CD4-positive, alpha-beta T cell treated with Interleukin-15 for 4 hours (primary cell): ENCODE results near the gene RPN1.
A peak's percentile ranks its signal among the peaks of the same experiment; 100 is the strongest.
"Not testable (repeated sequence)": the region's sequence is repeated elsewhere in the genome, so short reads cannot be mapped to it uniquely, and the experiment has no call there.

Experiments
- DNase-seq: peaks from one replicate; pipeline ENCODE4 v3.0.0-alpha.2; 2020; ENCODE audit warnings: low spot score

Gene RPN1

DNA sequence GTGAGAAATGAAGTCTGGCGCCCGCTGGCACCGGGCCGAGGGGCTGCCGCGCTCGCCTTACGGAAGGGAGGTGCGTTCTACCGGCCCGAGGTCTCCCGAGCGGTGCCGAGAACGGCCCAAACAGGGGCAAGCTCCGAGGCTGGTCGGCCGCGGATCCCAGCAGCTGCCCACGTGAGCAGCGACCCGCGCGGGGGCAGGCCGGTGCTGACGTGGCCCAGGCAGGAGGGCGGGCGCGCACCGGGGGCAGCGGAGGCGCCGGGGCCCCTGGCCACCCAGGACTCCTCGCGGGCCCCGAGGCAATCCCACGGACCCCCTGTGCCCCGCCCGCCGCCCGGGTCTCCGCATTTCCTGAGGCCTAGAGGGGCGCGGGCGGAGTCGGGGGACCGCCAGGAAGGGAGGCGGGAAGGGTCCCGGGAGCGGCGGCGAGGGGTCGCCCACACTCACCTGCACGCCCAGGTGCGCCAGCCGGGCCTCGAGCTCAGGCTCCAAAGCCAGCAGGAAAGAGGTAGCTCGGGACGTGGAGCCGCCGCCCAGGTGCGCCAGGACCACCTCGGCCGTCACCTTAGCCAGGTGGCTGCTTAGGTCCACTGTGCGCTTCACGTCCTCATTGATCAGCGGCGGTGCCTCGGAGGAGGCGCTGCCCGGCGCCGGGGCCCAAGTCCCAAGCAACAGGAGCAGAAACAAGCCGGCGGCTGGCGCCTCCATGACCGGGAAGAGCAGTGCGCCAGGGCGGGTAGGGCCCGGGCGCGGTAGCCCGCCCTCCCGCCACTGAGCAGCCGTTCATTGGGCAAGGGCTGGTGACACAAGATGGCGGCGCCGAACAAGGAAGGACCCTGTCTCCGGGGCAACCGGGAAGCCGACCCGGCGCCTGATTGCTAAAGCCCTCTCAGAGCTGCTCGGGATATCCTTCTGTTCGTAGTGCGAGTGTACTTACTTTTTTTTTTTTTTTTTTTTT is at the start of gene RPN1:
TSS of gene RPN1 (minus strand) at position 723 of the 955 bp plus-strand sequence. CDS start at position 705, 18 bp downstream.
- peak; percentile 96 for DNase-seq

DNA sequence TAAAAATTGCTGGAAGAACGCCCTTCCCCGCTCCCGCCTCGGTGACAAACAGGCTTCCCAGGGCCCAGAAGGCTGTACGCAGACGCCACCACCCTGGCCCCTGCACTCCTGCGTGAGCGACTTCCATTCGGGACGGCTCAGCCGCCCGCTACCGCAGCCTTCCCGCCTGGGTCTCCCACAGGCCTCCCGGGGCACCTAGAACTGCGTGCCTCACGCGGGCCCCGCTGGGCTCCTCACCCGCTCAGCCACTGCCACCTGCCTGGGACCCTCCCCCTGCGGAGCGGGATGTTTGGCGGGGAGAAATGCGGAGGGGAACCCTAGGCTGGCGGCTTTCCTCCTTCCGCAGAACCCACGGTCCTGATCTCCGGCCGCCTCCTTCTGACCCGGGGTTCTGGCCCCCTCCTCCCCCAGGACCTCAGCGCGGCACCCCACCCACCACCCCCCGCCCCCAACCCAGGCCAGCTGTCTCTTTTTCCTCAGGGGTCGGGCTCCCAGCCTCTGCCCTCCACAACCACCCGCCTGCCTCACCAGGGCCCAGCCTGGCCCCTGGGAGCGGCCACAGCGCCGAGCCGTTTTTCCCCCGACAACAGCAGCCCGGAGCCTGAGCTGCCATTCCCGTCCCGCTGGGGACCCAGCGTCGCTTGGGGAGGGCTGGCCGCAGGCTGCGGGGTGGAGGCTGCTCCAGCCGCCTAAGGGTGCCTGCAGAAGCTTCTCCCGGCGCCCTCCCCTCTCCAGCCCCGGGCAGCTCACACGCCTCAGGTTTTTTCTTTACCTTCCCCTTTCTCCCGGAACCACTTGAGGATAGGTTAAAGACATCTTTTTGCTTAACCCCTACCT is 47.8 kb upstream of the RPN1 start:
- no peak for DNase-seq

DNA sequence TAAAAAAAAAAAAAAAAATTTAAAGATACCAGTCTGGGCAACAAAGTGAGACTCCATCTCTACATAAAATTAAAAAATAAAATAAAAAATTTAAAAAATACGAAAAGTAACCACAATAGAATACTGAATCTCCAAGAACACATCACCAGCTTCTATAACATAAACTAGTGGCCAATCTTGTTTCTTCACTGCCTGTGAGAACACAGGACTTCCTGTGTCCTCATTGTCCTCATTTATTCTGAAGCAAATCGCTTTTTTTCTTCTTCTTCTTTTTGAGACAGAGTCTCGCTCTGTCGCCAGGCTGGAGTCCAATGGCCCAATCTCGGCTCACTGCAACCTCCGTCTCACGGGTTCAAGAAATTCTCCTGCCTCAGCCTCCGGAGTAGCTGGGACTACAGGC is 46.7 kb upstream of the RPN1 start:
- no peak for DNase-seq

DNA sequence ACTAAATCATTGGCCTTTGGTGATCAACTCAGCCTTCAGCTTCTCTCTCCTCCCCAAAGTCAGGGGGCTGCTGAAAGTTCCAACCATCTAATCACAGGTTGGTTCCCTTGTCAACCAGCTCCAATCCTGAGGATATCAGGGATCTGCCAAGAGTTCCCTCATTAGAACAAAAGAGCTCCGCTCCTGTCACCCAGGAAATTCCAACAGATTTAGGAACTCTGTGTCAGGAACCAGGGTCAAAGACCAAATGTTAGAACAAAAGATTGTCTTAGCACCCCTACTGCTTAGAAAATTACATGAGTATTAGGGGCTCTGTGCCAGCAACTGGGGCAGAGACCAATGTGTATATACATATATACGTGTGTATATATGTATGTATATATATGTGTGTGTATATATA is 43.1 kb upstream of the RPN1 start:
- no peak for DNase-seq

DNA sequence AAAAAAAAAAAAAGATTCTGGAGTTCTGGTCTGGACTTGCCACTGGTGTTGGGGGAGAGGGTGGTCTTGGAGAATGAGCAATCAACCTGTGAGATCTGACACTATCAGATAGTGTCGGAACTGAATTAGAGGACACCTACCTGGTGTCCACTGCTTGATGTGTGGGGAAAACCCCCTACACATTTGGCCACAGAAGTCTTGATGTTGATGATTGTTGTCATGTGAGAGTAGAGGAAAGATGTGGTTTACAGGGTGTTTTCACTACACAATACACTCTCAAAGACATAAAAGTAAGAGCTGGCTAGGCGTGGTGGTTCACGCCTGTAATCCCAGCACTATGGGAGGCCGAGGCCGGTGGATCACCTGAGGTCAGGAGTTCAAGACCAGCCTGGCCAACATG is 38.4 kb upstream of the RPN1 start:
- DNase-seq = no peak

DNA sequence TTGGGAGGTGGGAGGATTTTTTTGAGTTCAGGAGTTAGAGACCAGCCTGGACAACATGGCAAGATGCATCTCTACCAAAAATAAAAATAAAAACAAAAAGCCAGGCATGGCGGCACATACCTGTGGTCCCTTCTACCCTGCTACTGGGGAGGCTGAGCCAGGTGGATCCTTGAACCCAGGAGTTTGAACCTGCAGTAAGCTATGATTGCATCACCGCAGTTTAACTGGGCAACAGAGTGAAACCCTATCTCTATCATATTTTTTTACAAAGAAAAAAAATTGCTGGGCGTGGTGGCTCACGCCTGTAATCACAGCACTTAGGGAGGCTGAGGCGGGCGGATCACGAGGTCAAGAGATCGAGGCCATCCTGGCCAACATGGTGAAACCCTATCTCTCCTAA is 35.8 kb upstream of the RPN1 start:
- no peak for DNase-seq

DNA sequence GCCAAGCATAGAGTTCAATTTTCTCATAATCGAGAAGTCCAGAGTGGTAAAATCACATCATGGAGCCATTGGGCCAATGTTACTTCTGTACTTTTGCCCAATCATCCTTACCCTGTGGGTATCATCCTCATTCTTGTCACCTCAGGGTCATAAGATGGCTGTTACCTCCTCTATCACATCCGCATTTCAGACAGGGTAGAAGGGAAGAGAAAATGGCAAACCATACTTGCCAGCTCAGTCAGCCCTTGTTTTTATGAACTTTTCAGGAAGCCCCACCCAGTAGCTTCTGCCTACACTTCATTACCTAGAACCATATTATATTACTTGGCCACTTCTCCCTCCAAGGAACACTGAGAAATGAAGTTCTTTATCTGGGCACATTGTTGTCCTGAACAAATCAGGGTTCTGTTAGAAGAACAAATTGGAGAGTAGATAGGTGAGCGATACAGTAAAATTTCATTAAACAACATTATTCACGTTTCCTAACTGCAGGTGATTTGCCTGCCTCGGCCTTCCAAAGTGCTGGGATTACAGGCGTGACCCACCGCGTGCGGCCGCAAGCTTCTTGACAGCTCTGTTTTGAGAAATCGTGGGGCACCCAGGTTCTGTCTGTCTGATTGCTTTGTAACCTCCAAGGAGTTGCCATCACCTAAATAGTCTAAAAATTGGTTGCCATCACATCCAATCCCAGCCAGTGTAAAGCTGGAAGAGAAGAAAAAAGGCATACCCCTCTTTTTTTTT is 34.5 kb upstream of the RPN1 start:
- peak; percentile 12 for DNase-seq

DNA sequence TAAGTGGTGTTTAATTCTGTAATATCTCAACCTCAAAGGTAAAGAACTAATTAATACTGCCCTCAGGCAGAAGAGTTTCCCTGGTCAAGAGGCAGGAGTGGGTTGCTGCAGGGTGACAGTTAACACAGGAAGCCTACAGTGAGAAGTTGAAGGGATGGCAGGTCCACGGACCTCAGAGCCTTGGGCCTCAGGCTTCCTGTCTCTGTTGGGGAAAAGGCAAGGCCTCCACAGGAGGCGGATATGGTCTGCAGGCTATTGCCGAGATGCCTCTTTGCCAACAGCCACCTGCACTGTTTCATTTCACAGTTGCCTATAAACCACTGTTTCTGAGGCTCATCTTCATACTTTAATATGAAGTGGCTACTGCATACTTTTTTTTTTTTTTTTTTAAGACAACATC is 33.3 kb upstream of the RPN1 start:
- DNase-seq = no peak

DNA sequence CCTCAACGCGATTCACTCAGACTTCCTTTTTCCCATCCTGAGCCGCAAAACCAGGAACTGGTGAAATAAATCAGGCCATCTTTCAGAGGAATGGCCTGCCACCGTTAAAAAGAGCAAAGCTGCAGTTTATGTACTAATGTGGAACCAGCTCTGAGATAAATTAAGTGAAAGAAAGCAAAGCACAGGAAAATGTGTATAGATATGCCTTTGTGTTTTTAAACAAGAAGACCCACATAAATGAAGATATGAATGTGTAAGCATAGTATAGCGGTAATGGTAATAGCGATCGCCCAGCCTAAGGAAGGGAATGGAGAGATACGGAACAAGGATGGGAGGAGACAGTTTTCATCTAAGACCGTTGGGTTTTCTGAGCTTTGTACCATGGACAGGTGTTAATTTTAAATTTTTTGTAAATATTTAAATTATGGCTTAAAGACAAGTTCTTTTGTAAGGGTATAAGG is 30.8 kb upstream of the RPN1 start:
- no peak for DNase-seq

DNA sequence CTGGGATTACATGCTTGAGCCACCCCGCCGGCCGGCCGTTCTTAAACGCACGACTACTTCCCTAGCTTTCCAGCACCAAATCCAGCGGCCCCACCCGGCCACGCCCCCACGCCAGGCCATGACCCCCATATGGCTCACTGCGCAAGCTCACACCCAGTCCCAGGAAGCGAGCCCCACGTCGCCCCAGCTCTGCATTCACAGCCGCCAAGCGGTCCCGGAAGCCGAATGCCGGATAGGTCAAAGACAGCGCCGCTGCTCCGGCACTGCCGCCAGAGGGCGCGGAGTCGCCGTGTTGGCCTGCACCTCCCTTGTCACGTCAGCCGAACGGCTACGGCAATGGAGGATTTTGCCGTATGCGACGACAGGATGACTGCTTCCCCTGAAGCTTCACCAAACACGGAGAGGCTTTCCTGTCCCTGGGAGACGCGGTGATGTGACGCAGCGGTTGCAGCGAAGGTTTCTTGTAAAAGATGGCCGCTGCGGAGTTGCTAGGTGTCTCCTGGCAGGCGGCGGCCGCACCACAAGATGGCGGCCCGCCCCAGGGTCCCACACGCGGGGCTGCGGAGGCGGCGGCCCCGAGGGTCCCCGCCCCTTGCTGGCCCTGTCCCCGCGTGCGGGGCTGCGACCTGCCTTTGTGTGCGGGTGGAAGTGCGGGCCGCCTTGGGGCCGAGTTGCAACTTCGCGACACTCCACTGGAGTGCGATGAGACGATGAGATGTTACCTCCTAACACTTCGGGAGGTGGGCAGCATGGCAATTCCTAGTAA is 30.2 kb upstream of the RPN1 start:
- DNase-seq = peak; percentile 98

DNA sequence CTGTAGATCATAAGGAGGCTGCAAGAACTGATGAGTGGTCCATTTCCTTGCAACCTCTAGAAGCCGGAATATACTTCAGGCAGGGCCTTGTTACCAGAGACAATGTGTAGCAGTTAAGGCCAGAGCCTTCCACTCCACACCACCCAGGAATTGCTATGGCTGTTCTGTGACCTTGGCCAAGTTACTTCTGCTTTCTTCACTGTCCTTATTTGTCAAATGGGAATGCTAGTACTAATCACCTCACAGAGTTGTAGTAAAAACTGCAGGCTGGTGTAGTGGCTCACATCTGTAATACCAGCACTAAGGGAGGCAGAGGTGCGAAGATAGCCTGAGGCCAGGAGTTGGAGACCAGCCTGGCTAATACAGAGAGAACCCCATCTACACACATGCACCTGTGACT is 28.7 kb upstream of the RPN1 start:
- no peak for DNase-seq

DNA sequence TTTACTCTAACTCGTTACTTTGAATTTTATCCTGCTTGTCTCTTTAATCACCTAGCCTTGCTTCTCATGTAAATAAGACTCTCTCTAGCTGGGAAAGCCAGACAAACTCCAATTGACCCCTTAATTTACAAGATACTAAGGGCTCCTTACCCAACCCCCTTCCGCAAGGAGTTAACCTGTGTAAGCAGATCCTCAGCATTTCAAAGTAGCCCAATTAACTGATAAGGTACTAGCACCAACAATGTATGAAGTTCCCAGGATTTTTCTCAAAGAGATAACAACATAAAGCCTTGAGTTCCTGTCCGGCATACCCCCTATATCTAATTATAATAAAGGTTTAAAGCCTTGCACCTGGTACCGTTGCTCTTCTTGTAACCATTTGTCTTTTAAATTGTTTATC is 25.2 kb upstream of the RPN1 start:
- DNase-seq = not testable (repeated sequence)

DNA sequence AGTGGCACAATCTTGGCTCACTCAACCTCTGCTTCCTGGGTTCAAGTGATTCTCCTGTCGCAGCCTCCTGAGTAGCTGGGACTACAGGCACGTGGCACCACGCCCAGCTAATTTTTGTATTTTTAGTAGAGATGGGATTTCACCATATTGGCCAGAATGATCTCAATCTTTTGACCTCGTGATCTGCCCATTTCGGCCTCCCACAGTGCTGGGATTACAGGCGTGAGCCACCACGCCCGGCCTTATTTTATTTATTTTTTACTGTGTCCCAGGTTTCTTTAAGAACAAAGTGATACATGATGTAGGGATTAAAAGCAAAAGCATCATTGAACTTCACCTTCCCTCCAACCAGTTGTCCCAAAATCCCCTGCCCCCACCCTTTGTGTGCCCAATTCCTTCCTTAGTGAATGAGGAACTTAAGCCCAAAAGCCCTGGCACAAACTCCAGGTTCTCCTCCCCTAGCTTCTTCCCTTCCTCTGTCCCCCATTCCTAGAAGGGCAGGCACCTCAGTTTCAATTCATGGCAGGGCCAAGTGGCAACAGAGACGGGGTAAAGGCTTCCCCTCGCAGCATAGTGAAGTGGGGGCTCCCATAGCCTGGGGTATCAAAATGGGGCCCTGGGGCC is 23.7 kb upstream of the RPN1 start:
- no peak for DNase-seq

DNA sequence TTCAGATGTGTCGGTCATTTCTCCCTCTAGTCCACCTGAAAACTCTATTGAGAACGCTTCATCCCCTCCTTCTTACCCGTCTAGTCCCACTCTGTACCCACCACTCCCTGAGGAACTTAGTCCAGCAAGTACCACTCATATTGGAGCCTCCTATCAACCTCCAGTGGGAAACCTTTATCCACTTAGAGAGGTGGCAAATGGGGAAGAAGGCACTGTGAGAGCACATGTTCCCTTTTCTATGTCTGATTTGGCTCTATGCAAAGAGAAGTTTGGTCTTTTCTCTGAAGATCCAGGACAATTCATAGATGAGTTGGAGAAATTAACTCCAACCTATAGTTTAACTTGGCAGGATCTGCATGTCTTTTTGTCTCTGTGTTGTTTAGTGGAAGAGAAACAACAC is 17.0 kb upstream of the RPN1 start:
- DNase-seq = no peak

DNA sequence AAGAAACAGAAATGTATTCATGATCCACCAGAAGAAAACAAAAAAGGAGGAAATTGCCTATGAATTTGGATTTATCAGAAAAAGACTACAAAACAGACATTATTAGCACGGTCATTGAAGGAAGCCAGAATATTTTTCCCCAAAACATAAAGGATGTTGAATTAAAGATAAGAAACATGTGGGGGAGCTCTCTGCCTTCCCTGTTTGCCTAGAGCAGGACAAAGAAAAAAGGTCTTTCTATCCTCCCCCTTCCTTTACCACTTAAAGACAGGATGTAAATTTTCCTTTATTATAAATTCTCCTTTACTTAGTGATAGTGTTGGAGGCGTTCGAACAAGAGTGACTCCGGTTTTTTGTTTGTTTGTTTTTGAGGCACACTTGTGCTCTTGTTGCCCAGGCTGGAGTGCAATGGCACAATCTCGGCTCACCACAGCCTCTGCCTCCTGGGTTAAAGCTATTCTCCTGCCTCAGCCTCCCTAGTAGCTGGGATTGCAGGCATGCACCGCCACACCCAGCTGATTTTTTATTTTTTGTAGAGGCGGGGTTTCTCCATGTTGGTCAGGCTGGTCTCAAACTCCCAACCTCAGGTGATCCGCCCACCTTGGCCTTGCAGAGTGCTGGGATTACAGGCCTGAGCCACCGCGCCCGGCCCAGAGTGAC is 14.9 kb upstream of the RPN1 start:
- no peak for DNase-seq

DNA sequence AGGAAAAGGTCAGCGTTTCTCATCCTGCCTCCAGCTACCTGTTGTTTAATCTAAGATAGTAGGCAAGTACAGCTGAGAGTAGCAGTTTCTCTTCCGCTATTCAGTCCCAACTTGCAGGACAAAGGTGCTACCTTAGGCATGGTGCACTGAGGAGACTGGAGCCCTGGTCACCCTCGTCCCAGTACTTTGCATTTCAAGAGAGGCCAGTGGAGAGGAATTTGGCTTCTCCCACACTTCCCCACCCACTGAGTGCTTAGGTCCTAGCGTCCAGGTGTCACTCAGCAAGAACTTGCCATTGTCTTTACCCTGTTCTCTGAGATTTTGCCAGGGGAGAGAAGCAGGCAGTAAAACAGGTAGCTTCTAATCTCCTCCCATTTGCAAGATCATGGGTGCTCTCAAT is 12.5 kb upstream of the RPN1 start:
- DNase-seq = no peak

DNA sequence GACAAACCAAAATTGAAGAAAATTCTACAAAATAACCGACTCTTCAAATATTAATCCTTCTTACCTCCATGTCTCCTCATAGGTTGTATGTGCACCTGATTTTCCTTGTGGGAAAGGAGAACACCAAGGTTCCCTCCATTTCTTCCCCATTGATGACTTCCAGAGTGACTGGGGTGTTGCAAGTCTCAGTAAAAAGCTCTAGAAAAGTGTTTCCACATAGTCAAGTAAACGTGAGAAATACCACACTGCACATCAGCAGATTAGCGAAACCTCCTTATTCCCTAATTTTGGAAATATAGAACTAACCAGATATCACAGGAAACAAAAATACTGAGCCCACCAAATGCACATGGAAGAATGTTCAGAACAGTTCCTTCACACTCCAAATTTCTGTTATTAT is 4.9 kb upstream of the RPN1 start:
- DNase-seq = no peak

DNA sequence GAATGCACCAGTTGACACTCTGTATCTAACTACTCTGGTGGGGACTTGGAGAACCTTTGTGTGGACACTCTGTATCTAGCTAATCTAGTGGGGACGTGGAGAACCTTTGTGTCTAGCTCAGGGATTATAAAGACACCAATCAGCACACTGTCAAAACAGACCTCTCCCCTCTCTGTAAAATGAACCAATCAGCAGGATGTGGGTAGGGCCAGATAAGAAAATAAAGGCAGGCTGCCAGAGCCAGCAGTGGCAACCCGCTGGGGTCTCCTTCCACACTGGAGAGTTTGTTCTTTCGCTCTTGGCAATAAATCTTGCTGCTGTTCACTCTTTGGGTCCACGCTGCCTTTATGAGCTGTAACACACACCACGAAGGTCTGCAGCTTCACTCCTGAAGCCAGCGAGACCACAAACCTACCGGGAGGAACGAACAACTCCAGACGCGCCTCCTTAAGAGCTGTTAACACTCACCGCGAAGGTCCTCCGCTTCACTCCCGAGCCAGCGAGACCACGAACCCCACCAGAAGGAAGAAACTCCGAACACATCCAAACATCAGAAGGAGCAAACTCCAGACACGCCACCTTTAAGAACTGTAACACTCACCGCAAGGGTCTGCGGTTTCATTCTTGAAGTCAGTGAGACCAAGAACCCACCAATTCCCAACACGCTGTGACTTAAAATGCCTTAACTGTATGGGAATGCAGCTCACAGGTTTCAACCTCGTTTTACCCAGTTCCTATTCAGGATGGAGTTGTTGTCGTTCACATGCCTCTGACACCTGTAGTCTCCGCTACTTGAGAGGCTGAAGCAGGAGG is 3.6 kb upstream of the RPN1 start:
- peak; percentile 52 for DNase-seq

DNA sequence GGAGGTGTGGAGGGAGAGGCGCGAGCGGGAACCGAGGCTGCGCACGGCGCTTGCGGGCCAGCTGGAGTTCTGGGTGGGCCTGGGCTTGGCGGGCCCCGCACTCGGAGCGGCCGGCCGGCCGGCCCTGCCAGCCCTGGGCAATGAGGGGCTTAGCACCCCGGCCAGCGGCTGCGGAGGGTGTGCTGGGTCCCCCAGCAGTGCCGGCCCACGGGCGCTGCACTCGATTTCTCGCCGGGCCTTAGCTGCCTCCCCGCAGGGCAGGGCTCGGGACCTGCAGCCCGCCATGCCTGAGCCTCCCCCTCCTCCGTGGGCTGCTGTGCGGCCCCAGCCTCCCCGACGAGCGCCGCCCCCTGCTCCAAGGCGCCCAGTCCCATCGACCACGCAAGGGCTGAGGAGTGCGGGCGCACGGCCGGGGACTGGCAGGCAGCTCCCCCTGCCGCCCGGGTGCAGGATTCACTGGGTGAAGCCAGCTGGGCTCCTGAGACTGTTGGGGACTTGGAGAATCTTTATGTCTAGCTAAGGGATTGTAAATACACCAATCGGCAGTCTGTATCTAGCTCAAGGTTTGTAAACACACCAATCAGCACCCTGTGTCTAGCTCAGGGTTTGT is 2.9 kb upstream of the RPN1 start:
- not testable (repeated sequence) for DNase-seq
